HG03066 (cell line): ENCODE results near the gene NDUFS5.
"Not testable (repeated sequence)": the region's sequence is repeated elsewhere in the genome, so short reads cannot be mapped to it uniquely, and the experiment has no call there.

Experiments used
- ATAC-seq: cut with Tn5 transposase; IDR thresholded peaks from one replicate; pipeline ENCODE4 v1.9.1; 2021; ENCODE audit warnings: low read depth; ENCODE audit not compliant: unreplicated experiment

Gene NDUFS5

DNA sequence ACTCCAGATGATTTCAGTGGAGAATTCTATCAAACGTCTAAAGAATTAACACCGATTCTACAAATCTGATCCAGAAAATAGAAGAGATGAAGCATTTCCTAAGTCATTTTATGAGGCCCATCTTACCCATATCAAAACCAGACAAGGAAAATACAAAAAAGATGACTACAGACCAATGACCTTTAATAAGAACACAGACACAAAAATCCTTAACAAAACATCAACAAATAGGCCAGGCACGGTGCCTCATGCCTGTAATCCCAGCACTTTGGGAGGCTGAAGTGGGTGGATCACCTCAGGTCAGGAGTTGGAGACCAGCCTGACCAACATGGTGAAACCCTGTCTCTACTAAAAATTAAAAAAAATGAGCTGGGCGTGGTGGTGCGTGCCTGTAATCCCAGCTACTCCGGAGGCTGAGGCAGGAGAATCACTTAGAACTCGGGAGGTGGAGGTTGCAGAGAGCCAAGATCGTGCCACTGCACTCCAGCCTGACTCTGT lies 29.1 kb downstream of the NDUFS5 start:
- ATAC-seq: not testable (repeated sequence)

DNA sequence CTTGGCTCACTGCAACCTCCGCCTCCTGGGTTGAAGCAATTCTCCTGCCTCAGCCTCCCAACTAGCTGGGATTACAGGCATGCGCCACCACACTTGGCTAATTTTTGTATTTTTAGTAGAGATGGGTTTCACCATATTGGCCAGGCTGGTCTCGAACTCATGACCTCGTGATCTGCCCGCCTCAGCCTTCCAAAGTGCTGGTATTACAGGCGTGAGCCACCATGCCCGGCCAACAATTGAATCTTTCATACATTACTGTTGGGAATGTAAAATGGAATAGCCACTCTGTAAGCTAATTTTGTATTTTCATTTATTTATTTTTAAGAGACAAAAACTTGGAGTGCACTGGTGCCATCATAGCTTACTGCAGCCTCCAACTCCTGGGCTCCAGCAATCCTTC lies 35.4 kb downstream of the NDUFS5 start:
- not testable (repeated sequence) for ATAC-seq

DNA sequence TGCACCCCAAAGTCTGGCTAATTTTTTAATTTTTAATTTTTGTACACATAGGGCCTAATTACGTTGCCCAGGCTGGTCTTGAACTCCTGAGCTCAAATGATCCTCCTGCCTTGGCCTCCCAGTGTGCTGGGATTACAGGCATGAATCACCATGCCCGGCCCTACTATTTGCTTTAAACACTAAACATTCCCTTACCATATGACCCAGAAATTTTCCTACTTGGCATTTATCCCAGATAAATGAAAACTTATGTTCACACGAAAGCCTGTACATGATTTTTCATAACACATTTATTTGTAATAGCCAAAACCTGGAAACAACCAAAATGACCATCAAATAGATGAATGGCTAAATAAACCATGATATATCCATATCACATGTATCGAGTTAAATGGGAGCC lies 35.8 kb downstream of the NDUFS5 start:
- ATAC-seq: no peak

DNA sequence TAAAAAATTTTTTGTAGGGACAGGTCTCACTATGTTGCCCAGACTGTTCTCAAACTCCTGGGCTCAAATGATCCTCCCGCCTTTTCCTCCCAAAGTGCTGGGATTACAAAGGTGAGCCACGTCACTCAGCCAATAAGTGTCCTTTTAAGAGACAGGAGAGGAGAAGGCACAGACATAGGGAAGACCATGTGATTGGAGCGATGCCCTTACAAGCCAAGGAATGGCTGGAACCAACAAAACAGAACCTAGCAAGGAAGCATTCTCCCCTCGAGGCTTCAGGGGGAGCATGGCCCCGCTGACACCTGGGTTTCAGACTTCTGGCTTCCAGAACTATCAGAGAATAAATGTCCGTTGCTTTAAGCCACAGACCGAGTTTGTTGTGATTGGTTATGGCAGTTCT lies 37.0 kb downstream of the NDUFS5 start:
- ATAC-seq: no peak

DNA sequence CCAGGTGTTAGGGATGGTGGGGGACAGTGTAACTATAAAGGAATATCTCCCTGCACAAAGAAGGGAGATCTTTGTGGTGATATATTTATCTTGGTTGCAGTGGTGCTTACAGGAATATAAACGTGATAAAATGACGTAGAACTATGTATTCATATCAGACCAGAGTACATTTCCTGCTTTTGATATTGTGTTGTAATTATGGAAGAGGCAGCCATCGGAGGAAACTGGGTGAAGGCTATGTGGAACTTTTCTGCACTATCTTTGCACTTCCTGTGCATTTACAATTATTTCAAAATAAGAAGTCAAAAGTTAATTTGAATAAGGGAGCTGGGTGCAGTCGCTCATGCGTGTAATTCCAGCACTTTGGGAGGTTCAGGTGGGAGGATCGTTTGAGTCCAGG lies 37.6 kb downstream of the NDUFS5 start:
- no peak for ATAC-seq

DNA sequence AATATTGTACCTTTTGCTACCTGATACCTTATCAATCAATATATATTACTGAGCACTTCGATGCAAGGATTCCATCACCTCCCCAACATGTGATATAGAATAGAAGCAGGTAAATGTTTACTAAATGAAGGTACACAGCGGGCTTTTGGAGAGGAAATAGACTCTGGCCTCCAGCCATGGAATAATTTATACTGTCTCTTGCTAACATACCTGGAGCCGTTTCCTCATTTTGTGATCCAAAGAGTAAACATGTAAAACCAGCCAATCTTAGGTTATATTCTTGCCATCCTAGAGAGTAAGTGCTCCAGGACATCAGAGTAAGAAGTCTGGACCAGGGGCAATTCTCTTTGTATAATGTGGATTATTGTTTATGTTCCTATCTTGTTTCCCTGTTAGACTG lies 39.4 kb downstream of the NDUFS5 start:
- no peak for ATAC-seq

DNA sequence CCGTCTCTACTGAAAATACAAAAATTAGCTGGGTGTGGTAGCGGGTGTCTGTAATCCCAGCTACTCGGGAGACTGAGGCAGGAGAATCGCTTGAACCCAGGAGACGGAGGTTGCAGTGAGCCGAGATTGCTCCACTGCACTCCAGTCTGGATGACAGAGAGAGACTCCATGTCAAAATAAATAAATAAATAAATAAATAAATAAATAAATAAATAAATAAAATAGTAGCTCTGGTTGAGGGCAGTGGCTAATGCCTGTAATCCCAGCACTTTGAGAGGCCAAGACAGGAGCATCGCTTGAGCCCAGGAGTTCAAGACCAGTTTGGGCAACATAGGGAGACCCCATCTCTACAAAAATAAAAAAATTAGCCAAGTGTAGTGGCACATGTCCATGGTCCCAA lies 42.1 kb downstream of the NDUFS5 start:
- ATAC-seq: not testable (repeated sequence)

DNA sequence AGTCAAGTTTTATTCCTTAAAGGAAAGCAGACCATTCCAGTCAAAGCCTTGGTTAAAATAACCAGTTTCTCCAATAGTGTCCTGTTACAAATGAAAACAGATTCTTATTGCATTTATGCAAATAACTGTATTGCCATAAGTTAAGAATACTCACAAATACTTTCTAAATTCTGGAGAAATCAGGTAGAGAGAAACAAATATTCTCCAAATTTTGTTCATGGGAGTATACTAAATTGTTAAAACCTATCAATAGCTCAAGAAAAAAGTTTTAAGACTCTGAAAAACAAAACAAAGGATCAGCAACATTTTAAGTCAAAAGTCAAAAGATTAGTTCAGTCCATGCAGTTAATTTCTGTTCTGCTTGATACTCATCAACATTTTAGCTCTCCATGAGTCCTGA lies 45.4 kb downstream of the NDUFS5 start:
- ATAC-seq: not testable (repeated sequence)

DNA sequence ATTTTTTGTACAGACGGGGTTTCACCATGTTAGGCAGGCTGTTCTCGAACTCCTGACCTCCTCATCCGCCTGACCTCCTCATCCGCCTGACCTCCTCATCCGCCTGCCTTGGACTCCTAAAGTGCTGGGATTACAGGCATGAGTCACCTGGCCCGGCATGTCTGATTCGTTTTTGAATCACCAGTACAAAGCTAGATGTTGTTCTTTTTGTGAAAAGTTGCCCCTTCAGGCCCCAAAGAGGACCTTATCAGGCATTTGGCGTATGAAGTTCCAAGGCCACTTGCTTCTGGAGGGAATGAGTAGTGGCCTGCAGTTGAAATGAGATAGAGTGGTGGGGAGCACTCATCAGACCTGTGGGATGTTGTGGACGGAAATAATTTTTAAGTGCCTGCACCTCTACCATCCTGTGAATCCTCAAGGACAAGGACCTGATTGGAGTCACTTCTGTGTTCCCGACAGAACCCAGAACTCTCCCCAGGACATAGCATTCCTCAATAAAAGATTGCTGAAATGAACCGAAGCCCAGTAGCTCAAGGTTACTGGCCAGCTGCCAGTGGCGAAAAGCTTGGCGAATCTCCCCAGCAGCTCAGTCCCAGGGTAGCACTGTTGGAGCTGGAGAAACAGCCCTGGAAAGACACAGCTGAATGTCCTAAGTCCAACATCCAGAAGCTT lies 50.1 kb downstream of the NDUFS5 start:
- ATAC-seq: no peak

DNA sequence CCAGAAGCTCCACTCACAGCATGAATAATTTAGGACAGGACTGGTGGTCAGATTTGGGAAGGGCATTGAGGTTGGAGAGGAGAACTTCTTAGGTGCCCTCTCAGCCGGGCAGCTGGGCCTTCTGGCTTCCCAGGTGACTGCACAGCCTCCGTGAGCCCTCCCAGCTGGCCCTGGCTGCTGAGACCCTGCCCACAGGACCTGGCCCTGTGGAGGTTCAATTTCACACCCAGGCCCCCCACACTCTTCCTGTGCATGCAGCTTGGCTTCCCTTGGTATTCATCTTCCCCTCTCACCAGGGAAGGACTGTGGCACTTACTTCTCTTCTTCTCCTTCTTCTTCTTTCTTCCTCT lies 50.6 kb downstream of the NDUFS5 start:
- ATAC-seq: no peak

DNA sequence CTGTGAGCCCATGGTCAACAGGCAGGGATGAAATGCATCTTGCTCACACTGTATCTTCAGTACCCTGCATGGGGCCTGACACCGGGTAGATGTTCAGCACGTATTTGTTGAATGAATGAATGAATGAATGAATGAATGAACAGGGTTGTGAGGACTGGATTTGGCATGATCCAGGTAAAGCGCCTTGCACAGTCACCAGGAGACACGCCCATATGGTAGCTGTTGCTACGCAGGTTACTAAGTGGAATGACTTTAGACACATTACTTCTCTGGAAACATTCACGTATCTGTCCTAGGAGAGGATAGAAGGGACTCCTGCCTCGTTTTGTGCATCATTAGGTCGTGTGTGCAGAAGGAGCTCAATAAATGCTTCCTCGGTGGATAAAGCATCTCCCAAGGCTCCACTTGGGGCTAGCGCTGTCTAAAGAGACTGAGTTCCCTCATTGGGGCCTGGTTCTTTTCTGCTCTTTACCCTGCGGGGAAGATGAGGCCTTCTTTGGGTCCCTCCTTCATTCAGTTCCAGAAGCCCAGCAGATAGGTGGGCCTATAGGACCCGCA lies 54.2 kb downstream of the NDUFS5 start:
- ATAC-seq: no peak

DNA sequence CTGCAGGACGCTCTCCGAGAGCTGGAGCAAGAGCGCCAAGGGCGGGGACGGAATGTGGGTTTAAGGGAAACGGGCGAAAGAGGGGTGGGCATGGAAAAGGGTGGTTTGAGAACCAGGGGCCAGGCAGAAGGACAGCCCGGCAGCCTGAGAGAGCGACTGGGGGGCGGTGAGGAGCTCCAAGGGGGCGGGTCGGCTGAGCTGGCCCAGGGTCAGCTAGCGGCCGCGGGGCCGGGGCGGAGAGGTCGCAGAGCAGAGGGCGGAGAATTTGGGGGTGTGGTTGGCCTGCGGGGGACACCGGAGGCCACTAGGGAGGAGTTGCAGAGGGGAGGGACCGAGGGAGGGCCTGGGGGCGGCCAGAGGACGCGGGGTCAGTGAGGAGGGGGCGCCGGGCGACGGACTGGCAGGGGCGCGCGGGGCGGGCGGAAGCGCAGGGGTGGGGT lies 54.7 kb downstream of the NDUFS5 start:
- no peak for ATAC-seq

DNA sequence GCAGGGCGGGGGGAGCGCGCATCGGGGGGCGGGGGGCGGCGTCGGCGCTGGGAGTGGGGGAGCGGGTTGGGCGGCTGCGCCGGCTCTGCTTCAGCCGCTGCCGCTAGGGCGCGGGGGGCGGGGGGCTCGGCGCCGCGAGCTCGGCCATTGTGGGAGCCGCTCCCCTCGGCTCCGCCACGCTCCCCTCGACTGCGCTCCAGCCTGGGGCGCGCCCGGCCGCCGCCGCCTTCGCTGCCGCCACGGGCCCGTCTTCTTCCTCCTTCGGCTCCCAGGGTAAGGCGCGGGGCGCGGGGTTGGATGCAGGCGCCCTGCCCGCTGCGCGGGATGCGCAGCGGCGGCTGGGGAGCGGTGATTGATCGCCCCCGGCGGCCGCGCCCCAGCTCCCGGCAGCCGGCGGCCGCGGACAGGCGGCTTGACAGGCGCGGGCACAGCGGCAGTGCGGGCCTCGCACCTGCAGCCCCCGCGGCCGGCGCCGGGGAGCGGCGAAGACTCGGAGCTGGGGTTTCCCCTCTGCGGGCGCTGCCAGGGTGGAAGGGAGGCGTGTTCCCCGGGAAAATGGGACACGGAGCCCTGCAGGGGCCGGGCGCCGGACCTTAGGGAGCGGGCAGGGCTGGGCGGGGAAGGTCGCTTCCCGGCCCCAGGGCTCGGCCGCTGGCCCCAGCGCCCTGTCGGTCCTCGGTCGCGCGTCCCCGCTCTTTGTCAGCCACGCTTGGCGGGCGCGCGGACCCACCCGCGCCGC lies 55.3 kb downstream of the NDUFS5 start:
- ATAC-seq: no peak

DNA sequence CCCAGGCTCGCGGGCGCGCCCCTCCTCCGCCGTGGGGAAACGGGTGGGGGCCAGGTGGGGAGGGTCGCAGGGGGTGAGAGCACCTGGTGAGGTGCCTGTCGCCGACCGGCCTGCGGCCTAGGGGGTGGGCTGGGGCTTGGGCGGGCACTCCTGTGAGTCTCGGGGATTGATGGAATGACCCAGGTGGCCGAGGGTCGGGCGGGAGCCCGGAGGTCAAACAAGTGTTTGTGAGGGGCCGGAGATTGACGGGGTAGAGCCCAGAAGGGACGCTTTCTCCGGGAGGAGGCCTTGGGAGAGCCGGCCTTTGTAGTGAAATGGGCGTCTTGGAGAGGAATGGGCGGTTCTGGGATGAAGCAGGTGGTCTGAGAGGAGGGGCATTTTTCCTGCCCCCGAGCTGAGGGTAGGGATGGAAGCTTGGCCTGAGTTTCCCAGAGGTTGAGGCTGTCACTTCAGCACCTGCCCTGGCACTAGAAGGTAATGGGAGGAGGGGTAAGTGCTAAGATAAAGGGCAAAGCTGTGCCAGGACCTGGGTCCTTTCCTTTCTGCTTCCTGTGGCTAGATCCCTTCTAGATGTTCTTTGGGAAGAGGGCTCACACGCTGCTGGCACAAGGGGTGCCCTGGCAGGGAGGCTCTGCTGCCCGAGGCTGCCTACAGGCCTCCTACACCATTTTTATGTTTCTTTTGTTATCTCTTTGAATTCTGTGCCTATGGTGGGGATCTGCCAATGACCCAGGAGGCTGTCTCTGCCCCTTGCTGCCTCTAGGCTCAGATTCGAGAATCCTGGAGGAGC lies 56.1 kb downstream of the NDUFS5 start:
- ATAC-seq: no peak

DNA sequence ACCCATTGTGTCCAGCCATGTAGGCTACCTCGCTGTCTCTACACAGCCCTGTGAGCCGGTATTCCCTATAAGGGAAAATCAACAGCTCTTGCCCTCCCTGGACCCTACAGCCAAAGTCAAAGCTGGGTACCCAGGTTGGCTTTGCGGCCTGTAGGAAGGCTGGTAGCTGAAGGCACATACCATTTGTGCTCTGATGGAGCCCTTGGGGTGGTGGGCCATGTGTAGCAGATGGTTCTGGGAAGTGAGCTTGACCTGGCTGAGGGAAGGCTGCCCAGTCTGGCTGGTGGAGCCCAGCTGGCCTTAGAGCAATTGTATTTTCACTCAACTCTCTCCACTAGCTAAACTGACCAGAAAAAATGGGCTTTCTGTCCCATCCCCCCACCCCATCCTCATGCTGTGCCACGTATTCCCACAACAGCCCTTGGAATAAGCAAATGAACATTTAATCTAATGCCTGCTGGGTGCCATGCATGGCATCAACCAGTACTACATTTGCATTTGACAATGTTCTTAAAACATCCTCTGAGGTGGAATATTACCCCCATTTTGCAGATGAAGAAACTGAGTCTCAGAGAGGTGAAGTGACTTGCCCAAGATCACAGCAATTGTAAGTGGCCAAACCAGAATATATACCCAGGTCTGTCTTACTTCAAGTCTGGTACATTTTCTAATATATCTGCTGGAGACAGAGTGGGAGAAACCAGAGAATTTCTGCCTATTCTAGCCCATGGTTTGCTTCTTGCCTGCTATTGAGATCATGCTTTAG lies 56.8 kb downstream of the NDUFS5 start:
- no peak for ATAC-seq

DNA sequence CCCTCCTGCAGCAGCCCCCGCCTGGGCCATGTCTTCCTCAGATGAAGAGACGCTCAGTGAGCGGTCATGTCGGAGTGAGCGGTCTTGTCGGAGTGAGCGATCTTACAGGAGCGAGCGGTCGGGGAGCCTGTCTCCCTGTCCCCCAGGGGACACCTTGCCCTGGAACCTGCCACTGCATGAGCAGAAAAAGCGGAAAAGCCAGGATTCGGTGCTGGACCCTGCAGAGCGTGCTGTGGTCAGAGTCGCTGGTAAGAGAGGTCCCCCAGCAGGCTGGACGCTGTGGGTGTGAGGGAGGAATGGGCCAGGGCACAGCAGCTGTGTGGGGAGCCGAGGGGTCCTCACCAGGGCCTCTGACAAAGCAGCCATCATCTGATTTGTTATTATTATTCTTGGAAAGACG lies 58.0 kb downstream of the NDUFS5 start:
- no peak for ATAC-seq
